HEK293T (cell line): ENCODE data around the gene TACC2.

Experiments
- FOXA1 ChIP-seq: fragments of 450-650 bp; IDR thresholded peaks from 2 replicates; pipeline ENCODE4 v1.6.1; 2016; ENCODE audit warnings: mild to moderate bottlenecking
- HDGF ChIP-seq: fragments of 450-650 bp; IDR thresholded peaks from 2 replicates; pipeline ENCODE4 v1.6.1; 2017; ENCODE audit warnings: antibody characterized with exemption, borderline replicate concordance
- SP1 ChIP-seq: fragments of 450-650 bp; IDR thresholded peaks from 2 replicates; pipeline ENCODE4 v1.6.1; 2017
- ZNF384 ChIP-seq: fragments of 450-650 bp; IDR thresholded peaks from 2 replicates; pipeline ENCODE4 v1.6.1; 2016

- TF ChIP-seq FOXA1: no peak
- no peak for TF ChIP-seq HDGF
- TF ChIP-seq SP1: no peak
- no peak for TF ChIP-seq ZNF384
Observed at GRCh38 chr10:122010405-122011050, 21.6 kb downstream of the TACC2 start.
